Epithelial cell of esophagus (primary cell): Measurements from ENCODE around the gene MORN1.
"Not testable (repeated sequence)": the region's sequence is repeated elsewhere in the genome, so short reads cannot be mapped to it uniquely, and the experiment has no call there.

Source experiments
- DNase-seq: peaks from one replicate; pipeline ENCODE4 v3.0.0; 2010; ENCODE audit warnings: low read depth
- H3K4me3 ChIP-seq: 2 replicates; pipeline ENCODE4 v1.5.1; 2011; ENCODE audit warnings: mild to moderate bottlenecking, low read length, control low read depth
- CTCF ChIP-seq: IDR thresholded peaks from 2 replicates; pipeline ENCODE4 v1.5.1; 2011; ENCODE audit warnings: low read depth, mild to moderate bottlenecking, low read length, control low read depth, inconsistent platforms; ENCODE audit not compliant: insufficient read depth; ENCODE audit errors: missing control alignments

Gene MORN1

GRCh38 chr1:2300004-2300771 is 91.2 kb downstream of the MORN1 start:
- no peak overlapping the region for H3K4me3 ChIP-seq
- no peak for TF ChIP-seq CTCF

GRCh38 chr1:2299131-2299627 is 92.2 kb downstream of the MORN1 start:
- TF ChIP-seq CTCF: no peak
- peak; percentile 44 for DNase-seq
- no peak overlapping the region for H3K4me3 ChIP-seq

More at GRCh38 chr1:2300004-2300771, 91.2 kb downstream of the MORN1 start:
- no peak for DNase-seq

GRCh38 chr1:2298685-2299084 is 92.7 kb downstream of the MORN1 start:
- TF ChIP-seq CTCF: no peak
- no peak overlapping the region for H3K4me3 ChIP-seq
- DNase-seq: no peak

- no peak for DNase-seq
- H3K4me3 ChIP-seq: no peak overlapping the region
- no peak for TF ChIP-seq CTCF
Measured at GRCh38 chr1:2297246-2298011, 93.9 kb downstream of the MORN1 start.

GRCh38 chr1:2296614-2297013 is 94.7 kb downstream of the MORN1 start:
- no peak for DNase-seq
- no peak for TF ChIP-seq CTCF
- H3K4me3 ChIP-seq: no peak overlapping the region

- not testable (repeated sequence) for DNase-seq, H3K4me3 ChIP-seq
Measured at GRCh38 chr1:2296211-2296610, 95.1 kb downstream of the MORN1 start.

- no peak overlapping the region for H3K4me3 ChIP-seq
- DNase-seq: no peak
- no peak for TF ChIP-seq CTCF
Measured at GRCh38 chr1:2295526-2295925, 95.8 kb downstream of the MORN1 start.
